Measurements from ENCODE around the gene AGBL1.

The AGBL1 gene

DNA sequence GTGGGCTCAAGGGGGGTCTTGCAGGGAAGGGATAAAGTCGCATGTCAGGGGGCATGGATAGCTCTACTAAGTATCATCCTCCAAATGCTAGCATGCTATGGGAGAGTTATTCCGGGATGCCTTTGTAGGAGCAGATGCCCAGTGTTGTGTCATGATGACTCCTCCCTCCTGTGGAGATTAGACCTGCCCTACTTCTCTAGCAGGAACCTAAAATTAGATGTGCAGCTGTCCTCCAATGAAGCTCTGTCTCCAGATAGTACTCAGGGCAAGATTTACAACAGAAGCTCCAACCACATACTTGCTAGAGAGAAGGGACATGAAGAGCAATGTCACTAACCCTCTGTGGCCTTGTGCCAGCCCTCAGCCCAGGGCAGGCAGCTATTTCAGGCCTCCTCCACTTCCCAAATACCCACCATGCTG lies 82.5 kb downstream of the AGBL1 start:
- no peak for TF ChIP-seq SIN3A (IDR thresholded peaks at IDR 0.05; ENCODE audit: borderline replicate concordance, insufficient read depth, low read length)
- TF ChIP-seq, protein P1, sequence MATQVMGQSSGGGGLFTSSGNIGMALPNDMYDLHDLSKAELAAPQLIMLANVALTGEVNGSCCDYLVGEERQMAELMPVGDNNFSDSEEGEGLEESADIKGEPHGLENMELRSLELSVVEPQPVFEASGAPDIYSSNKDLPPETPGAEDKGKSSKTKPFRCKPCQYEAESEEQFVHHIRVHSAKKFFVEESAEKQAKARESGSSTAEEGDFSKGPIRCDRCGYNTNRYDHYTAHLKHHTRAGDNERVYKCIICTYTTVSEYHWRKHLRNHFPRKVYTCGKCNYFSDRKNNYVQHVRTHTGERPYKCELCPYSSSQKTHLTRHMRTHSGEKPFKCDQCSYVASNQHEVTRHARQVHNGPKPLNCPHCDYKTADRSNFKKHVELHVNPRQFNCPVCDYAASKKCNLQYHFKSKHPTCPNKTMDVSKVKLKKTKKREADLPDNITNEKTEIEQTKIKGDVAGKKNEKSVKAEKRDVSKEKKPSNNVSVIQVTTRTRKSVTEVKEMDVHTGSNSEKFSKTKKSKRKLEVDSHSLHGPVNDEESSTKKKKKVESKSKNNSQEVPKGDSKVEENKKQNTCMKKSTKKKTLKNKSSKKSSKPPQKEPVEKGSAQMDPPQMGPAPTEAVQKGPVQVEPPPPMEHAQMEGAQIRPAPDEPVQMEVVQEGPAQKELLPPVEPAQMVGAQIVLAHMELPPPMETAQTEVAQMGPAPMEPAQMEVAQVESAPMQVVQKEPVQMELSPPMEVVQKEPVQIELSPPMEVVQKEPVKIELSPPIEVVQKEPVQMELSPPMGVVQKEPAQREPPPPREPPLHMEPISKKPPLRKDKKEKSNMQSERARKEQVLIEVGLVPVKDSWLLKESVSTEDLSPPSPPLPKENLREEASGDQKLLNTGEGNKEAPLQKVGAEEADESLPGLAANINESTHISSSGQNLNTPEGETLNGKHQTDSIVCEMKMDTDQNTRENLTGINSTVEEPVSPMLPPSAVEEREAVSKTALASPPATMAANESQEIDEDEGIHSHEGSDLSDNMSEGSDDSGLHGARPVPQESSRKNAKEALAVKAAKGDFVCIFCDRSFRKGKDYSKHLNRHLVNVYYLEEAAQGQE (IDR thresholded peaks at IDR 0.05; ENCODE audit: insufficient read depth in 1 of 2, low read depth in 2 of 2, low read length in 2 of 2), result no peak
- no peak for TF ChIP-seq TAF1 (IDR thresholded peaks at IDR 0.05; ENCODE audit: borderline replicate concordance, insufficient read depth, low read length)
- no peak for TF ChIP-seq POLR2AphosphoS5 (IDR thresholded peaks at IDR 0.05; ENCODE audit: low read depth, low read length)
- TF ChIP-seq FOXP2 (optimal IDR thresholded peaks at IDR 0.05; ENCODE audit: borderline replicate concordance, extremely low read depth, extremely low read length, insufficient read depth), result no peak

DNA sequence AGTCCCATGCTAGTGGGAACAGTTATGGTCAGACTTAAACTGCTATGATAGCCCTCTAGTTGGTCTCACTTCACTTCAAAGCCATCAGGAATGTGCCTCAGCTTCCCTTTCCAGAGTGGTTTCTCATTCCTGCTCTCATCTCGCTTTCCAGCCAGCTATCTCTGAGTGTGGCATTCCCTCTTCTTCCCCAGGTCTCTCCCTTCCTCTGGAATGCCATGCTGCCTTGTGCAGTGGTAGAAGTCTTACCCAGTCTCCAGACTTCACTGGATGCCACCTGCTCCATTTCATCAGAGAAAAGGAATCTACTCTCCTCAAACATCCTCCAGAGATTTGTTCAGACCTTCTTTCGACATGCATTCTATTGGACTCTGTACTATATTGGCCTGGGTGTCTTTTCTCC lies 83.0 kb downstream of the AGBL1 start:
- TF ChIP-seq, protein P1 (IDR thresholded peaks at IDR 0.05; ENCODE audit: insufficient read depth in 1 of 2, low read depth in 2 of 2, low read length in 2 of 2), result no peak
- TF ChIP-seq POLR2AphosphoS5 (IDR thresholded peaks at IDR 0.05; ENCODE audit: low read depth, low read length) (no peak), FOXP2 (optimal IDR thresholded peaks at IDR 0.05; ENCODE audit: borderline replicate concordance, extremely low read depth, extremely low read length, insufficient read depth) (no peak), SIN3A (IDR thresholded peaks at IDR 0.05; ENCODE audit: borderline replicate concordance, insufficient read depth, low read length) (no peak)

DNA sequence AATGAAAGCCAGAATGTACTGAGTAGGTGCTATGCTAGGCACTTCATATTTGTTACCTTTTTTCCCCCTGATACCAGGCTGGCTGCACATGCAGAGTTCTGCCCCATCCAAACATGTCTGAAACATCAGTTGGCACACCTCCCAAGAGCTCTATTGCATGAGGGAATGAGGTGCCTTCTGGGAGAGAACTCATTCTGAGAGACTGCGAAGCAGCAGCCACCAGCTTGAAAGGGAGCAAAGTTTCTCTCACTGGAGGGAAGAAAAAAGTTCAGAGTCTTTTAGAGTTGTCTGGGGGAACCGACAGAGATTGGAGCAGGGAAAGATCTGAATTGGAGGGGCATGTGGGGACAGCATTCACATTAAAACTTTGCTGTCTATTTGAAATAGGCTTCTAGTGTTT lies 84.1 kb downstream of the AGBL1 start:
- TF ChIP-seq POLR2AphosphoS5 (IDR thresholded peaks at IDR 0.05; ENCODE audit: low read depth, low read length) (no peak), TAF1 (IDR thresholded peaks at IDR 0.05; ENCODE audit: borderline replicate concordance, insufficient read depth, low read length) (no peak), SIN3A (IDR thresholded peaks at IDR 0.05; ENCODE audit: borderline replicate concordance, insufficient read depth, low read length) (no peak), FOXP2 (optimal IDR thresholded peaks at IDR 0.05; ENCODE audit: borderline replicate concordance, extremely low read depth, extremely low read length, insufficient read depth) (no peak)
- TF ChIP-seq, protein P1 (IDR thresholded peaks at IDR 0.05; ENCODE audit: insufficient read depth in 1 of 2, low read depth in 2 of 2, low read length in 2 of 2), result no peak

DNA sequence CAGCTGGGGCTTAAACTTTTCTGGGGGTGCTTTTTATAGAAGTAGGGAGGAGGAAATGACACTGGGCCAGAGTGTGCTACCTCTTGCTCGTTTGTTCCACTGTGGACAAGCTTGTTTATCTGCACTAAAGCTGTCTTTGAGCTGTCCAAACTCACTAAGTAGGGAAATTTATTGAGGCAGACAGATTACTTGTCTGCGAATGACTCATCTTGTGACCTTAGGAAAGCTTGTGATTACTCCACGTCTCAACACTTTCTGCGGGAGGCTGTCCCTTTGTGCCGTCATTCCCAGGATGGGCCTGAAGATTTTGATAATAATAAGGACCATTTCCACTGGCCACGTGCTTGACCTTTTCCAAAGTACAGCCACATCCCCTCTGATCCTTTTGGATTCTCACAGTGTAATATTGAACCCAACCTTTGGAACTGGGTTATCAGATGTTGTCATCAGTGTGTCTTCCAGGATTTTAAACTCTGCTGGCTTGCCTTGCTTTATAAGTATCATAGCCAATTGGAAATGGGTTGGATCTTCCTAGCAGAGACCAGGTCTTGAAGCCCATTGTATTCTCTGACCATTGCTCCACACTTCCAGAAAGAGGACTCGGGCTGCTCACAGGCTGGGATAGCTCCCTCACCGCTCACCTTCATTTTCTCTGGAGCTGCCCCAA lies 84.7 kb downstream of the AGBL1 start:
- TF ChIP-seq POLR2AphosphoS5 (IDR thresholded peaks at IDR 0.05; ENCODE audit: low read depth, low read length) (no peak), FOXP2 (optimal IDR thresholded peaks at IDR 0.05; ENCODE audit: borderline replicate concordance, extremely low read depth, extremely low read length, insufficient read depth) (no peak), SIN3A (IDR thresholded peaks at IDR 0.05; ENCODE audit: borderline replicate concordance, insufficient read depth, low read length) (no peak), TAF1 (IDR thresholded peaks at IDR 0.05; ENCODE audit: borderline replicate concordance, insufficient read depth, low read length) (no peak)
- TF ChIP-seq, protein P1 (IDR thresholded peaks at IDR 0.05; ENCODE audit: insufficient read depth in 1 of 2, low read depth in 2 of 2, low read length in 2 of 2), result no peak

Data from PFSK-1 (cell line).